Sigmoid colon (tissue), 7 donors: Measurements from ENCODE around the gene CTNNBL1. TPM values are rescaled to one million over a fixed set of nuclear protein-coding genes. Genes with fewer than 3 reads are reported as not detected.

Experiments used
- DNase-seq: peaks from one replicate; pipeline ENCODE4 v3.0.0-alpha.2; 2019
- H3K27ac ChIP-seq, 4 donors: fragments of 200-600 bp; sonication (generic); one replicate each; pipeline ENCODE4 v1.5.1; 2016 to 2019; ENCODE audit warnings: mild to moderate bottlenecking in 1 of 4
- H3K27me3 ChIP-seq, 3 donors: fragments of 200-600 bp; sonication (generic); one replicate each; pipeline ENCODE4 v1.5.1; 2019; ENCODE audit warnings: mild to moderate bottlenecking in 1 of 3
- H3K36me3 ChIP-seq, 4 donors: fragments of 200-600 bp; sonication (generic); one replicate each; pipeline ENCODE4 v1.5.1; 2016 to 2019
- H3K4me1 ChIP-seq, 4 donors: fragments of 200-600 bp; sonication (generic); one replicate each; pipeline ENCODE4 v1.5.1; 2017 to 2019
- H3K4me3 ChIP-seq, 4 donors: fragments of 200-600 bp; sonication (generic); one replicate each; pipeline ENCODE4 v1.5.1; 2017 to 2019; ENCODE audit warnings: mild to moderate bottlenecking in 2 of 4, moderate library complexity in 1 of 4
- H3K9me3 ChIP-seq, 4 donors: fragments of 200-600 bp in 3 of 4; sonication (generic) in 3 of 4; one replicate each; pipeline versions ENCODE4 v1.5.1 to v1.6.1; 2013 to 2019
- CTCF ChIP-seq, 4 experiments: fragments of 450-650 bp in 3 of 4; fragments of 200-600 bp in 1 of 4; IDR thresholded peaks; one replicate each; pipeline ENCODE4 v1.5.1; 2016 to 2019; ENCODE audit warnings: antibody characterized with exemption in 4 of 4, mild to moderate bottlenecking in 3 of 4, moderate library complexity in 2 of 4
- EP300 ChIP-seq, 4 donors: sonication (generic); formaldehyde crosslinking; IDR thresholded peaks; one replicate each; pipeline ENCODE4 v1.6.1; 2017; ENCODE audit warnings: antibody characterized with exemption in 4 of 4
- POLR2A ChIP-seq, 2 donors: fragments of 450-650 bp; IDR thresholded peaks; one replicate each; pipeline ENCODE4 v1.6.1; 2016; ENCODE audit warnings: antibody characterized with exemption in 2 of 2, mild to moderate bottlenecking in 2 of 2, moderate library complexity in 2 of 2
- POLR2AphosphoS5 ChIP-seq, 4 donors: sonication (generic); formaldehyde crosslinking; IDR thresholded peaks; one replicate each; pipeline ENCODE4 v1.6.1; 2017; ENCODE audit warnings: antibody characterized with exemption in 4 of 4
- WGBS, 2 donors: extraction: QIAGEN DNeasy Blood & Tissue Kit; methylation state at CpG; one replicate each; pipeline ENCODE4 v1.1.7; 2013; 5-methylcytosine and 5-hydroxymethylcytosine counted together
- intact Hi-C: fragments of 100-400 bp; cut with DNase I; formaldehyde crosslinking; loops from one replicate; pipeline ENCODE4 v1.15.1; 2023
- polyA plus RNA-seq, 3 donors: library from polyadenylated mRNA; stranded (reverse); fragments of 200-250 nt; gene quantifications; one replicate each; pipeline ENCODE4 v1.2.3, GENCODE V29; 2013
- total RNA-seq, 4 donors: library from RNA; depleted of rRNA; stranded (reverse); fragments of >200 nt; gene quantifications; one replicate each; pipeline ENCODE4 v1.1.0, GENCODE V29; 2016
- donor health status: healthy with polysubstance abuse.
- donor health status: Bipolar disorder and iron deficiency.
- donor health status: healthy.

The CTNNBL1 gene
- total and polyA plus RNA-seq, 7 donors, result 27.3 to 47.9 (median 34.8) TPM

- peaks cover 0 to 4% (median 3%) of the 10 kb centered on the region in 4 donors for H3K4me1 ChIP-seq
- H3K27me3 ChIP-seq, result no peaks in the 10 kb centered on the region
- 88 to 90% methylated on average over 2 of the region's 2 CpGs for WGBS, 2 donors
- TF ChIP-seq POLR2AphosphoS5 (IDR thresholded peaks at IDR 0.05) (no peak), POLR2A (IDR thresholded peaks at IDR 0.05) (no peak), EP300 (IDR thresholded peaks at IDR 0.05) (no peak), CTCF (IDR thresholded peaks at IDR 0.05) (no peak)
- no peak overlapping the region for H3K27ac ChIP-seq
- H3K9me3 ChIP-seq, result no peaks in the 10 kb centered on the region
- intact Hi-C loops, result no loop called here
- H3K36me3 ChIP-seq, result no peaks in the 10 kb centered on the region
- DNase-seq, result no peak
- H3K4me3 ChIP-seq, result no peak overlapping the region
Measured at GRCh38 chr20:37816726-37817125, 122.9 kb downstream of the CTNNBL1 start.

- intact Hi-C loops, result loop anchor here (2.0 kb wide), 1 partner anchor 45 kb away; no protein-coding TSS in a partner anchor
- Histone ChIP-seq H3K27me3 (no peaks in the 10 kb centered on the region), H3K27ac (peak overlapping the region; percentile 60 to 74 (median 66)), H3K4me3 (no peak overlapping the region), H3K9me3 (no peaks in the 10 kb centered on the region), H3K4me1 (peaks cover 0 to 25% (median 16%) of the 10 kb centered on the region in 4 donors), H3K36me3 (no peaks in the 10 kb centered on the region)
- TF ChIP-seq POLR2A (IDR thresholded peaks at IDR 0.05) (no peak), POLR2AphosphoS5 (IDR thresholded peaks at IDR 0.05) (no peak), CTCF (IDR thresholded peaks at IDR 0.05) (no peak), EP300 (IDR thresholded peaks at IDR 0.05) (no peak)
- no peak for DNase-seq
Measured at GRCh38 chr20:37821696-37822095, 127.9 kb downstream of the CTNNBL1 start.

GRCh38 chr20:37822141-37822601 is 128.3 kb downstream of the CTNNBL1 start:
- peaks cover 0 to 25% (median 16%) of the 10 kb centered on the region in 4 donors for H3K4me1 ChIP-seq
- TF ChIP-seq POLR2AphosphoS5 (IDR thresholded peaks at IDR 0.05) (peak in 1 of 4 donors; percentile 53), CTCF (IDR thresholded peaks at IDR 0.05) (no peak), POLR2A (IDR thresholded peaks at IDR 0.05) (no peak), EP300 (IDR thresholded peaks at IDR 0.05) (peak in 1 of 4 donors; percentile 5)
- 83 to 89% methylated on average over 6 of the region's 6 CpGs for WGBS, 2 donors
- intact Hi-C loops, result loop anchor here (2.0 kb wide), 1 partner anchor 45 kb away; no protein-coding TSS in a partner anchor
- no peaks in the 10 kb centered on the region for H3K27me3 ChIP-seq
- no peaks in the 10 kb centered on the region for H3K36me3 ChIP-seq
- H3K9me3 ChIP-seq, result no peaks in the 10 kb centered on the region
- H3K27ac ChIP-seq, result peak overlapping the region; percentile 60 to 74 (median 66)
- peak overlapping the region in 1 of 4 donors; percentile 7 for H3K4me3 ChIP-seq
- DNase-seq, result peak; percentile 72

GRCh38 chr20:37823296-37823980 is 129.6 kb downstream of the CTNNBL1 start:
- H3K27ac ChIP-seq, result peak overlapping the region in 2 of 4 donors; percentile 72 to 74
- no peak overlapping the region for H3K4me3 ChIP-seq
- no peaks in the 10 kb centered on the region for H3K9me3 ChIP-seq
- TF ChIP-seq POLR2AphosphoS5 (IDR thresholded peaks at IDR 0.05), result no peak
- TF ChIP-seq CTCF (IDR thresholded peaks at IDR 0.05), result no peak
- no peak for TF ChIP-seq POLR2A (IDR thresholded peaks at IDR 0.05)
- TF ChIP-seq EP300 (IDR thresholded peaks at IDR 0.05), result no peak
- peaks cover 0 to 25% (median 16%) of the 10 kb centered on the region in 4 donors for H3K4me1 ChIP-seq
- no peaks in the 10 kb centered on the region for H3K27me3 ChIP-seq
- intact Hi-C loops, result loop anchor here (2.0 kb wide), 1 partner anchor 43 kb away; no protein-coding TSS in a partner anchor
- WGBS, 2 donors, result 73 to 75% methylated on average over 6 of the region's 6 CpGs
- DNase-seq, result no peak
- H3K36me3 ChIP-seq, result no peaks in the 10 kb centered on the region
